Stomach (tissue), 9 donors: ENCODE results near the gene WNT9B. TPM values are rescaled to one million over a fixed set of nuclear protein-coding genes. Genes with fewer than 3 reads are reported as not detected.

ENCODE experiments used
- DNase-seq, 2 donors: peaks; one replicate each; pipeline versions ENCODE4 v3.0.0 to v3.0.0-alpha.2; 2013 to 2019
- H3K27ac ChIP-seq, 5 donors: fragments of 200-600 bp in 4 of 5; sonication (generic) in 4 of 5; one replicate each; pipeline ENCODE4 v1.5.1; 2013 to 2019; ENCODE audit warnings: mild to moderate bottlenecking in 1 of 5, moderate library complexity in 1 of 5
- H3K27me3 ChIP-seq, 3 donors: fragments of 200-600 bp; sonication (generic); one replicate each; pipeline ENCODE4 v1.5.1; 2017 to 2019; ENCODE audit warnings: mixed run types in 1 of 3
- H3K36me3 ChIP-seq, 4 donors: fragments of 200-600 bp; sonication (generic); 1 replicate in 3 of 4; 2 replicates in 1 of 4; pipeline ENCODE4 v1.5.1; 2016 to 2019
- H3K4me1 ChIP-seq, 4 donors: fragments of 200-600 bp; sonication (generic); one replicate each; pipeline ENCODE4 v1.5.1; 2016 to 2019
- H3K4me3 ChIP-seq, 4 donors: fragments of 200-600 bp; sonication (generic) in 3 of 4; one replicate each; pipeline ENCODE4 v1.5.1; 2016 to 2019; ENCODE audit warnings: mild to moderate bottlenecking in 1 of 4
- H3K9me3 ChIP-seq, 4 donors: fragments of 200-600 bp; sonication (generic); one replicate each; pipeline ENCODE4 v1.5.1; 2016 to 2019
- EP300 ChIP-seq: sonication (generic); formaldehyde crosslinking; IDR thresholded peaks from one replicate; pipeline ENCODE4 v1.6.1; 2017; ENCODE audit warnings: antibody characterized with exemption
- POLR2A ChIP-seq, 4 donors: fragments of 450-650 bp; IDR thresholded peaks; one replicate each; pipeline ENCODE4 v1.6.1; 2016; ENCODE audit warnings: antibody characterized with exemption in 4 of 4, control low read depth in 2 of 4, mild to moderate bottlenecking in 1 of 4, moderate library complexity in 1 of 4
- POLR2AphosphoS5 ChIP-seq, 3 donors: sonication (generic); formaldehyde crosslinking; IDR thresholded peaks; one replicate each; pipeline ENCODE4 v1.6.1; 2016; ENCODE audit warnings: antibody characterized with exemption in 3 of 3
- WGBS, 5 donors: extraction: QIAGEN DNeasy Blood & Tissue Kit in 3 of 5; methylation state at CpG; one replicate each; pipeline versions ENCODE4 v1.1.5 to v1.1.7; 2013 to 2018; 5-methylcytosine and 5-hydroxymethylcytosine counted together
- intact Hi-C: fragments of 100-400 bp; cut with DNase I; formaldehyde crosslinking; loops from one replicate; pipeline ENCODE4 v1.15.1; 2023; ENCODE audit warnings: low total_unique reads
- polyA plus RNA-seq, 3 donors: library from polyadenylated mRNA; stranded (reverse); fragments of 200-250 nt; gene quantifications; one replicate each; pipeline ENCODE4 v1.2.3, GENCODE V29; 2013
- total RNA-seq, 5 donors: library from RNA; depleted of rRNA; stranded (reverse); fragments of >200 nt; gene quantifications; one replicate each; pipeline versions ENCODE4 v1.1.0 to v1.2.3, GENCODE V29; 2014 to 2016
- TF ChIP-seq, protein P1 (sequence below), 7 experiments: fragments of 450-650 bp in 4 of 7; fragments of 200-600 bp in 3 of 7; sonication (generic) in 3 of 7; IDR thresholded peaks; one replicate each; pipeline ENCODE4 v1.5.1; 2016 to 2019; ENCODE audit warnings: antibody characterized with exemption in 7 of 7, control low read depth in 2 of 7, mild to moderate bottlenecking in 1 of 7
- donor health status: healthy with polysubstance abuse.
- donor health status: Bipolar disorder and iron deficiency.
- donor health status: healthy.

The WNT9B gene
- total and polyA plus RNA-seq, 8 donors: 0.05 TPM; not detected in 7

DNA sequence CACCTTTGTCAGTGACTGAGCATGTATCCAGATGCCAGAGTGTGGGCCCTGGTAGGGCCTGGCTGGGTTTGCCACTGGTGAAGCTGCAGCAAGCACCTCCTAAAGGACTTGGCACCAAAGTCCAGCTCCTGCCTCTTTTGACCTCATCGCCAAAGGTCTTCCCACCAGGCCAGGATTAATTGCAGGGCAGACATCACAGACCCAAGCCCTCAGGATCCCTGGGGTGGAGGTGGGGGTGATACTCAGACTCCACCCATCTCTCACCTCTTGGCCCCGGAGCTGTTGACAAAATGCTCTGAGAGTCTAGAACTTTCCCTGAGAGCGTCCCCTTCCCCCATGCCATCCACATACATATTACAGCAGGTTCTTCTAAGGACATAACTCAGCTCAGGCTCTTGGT, 37.5 kb upstream of the WNT9B start:
- intact Hi-C loops: no loop called here
- TF ChIP-seq POLR2AphosphoS5 (IDR thresholded peaks at IDR 0.05): no peak
- no peak for TF ChIP-seq POLR2A (IDR thresholded peaks at IDR 0.05)
- TF ChIP-seq, protein P1, sequence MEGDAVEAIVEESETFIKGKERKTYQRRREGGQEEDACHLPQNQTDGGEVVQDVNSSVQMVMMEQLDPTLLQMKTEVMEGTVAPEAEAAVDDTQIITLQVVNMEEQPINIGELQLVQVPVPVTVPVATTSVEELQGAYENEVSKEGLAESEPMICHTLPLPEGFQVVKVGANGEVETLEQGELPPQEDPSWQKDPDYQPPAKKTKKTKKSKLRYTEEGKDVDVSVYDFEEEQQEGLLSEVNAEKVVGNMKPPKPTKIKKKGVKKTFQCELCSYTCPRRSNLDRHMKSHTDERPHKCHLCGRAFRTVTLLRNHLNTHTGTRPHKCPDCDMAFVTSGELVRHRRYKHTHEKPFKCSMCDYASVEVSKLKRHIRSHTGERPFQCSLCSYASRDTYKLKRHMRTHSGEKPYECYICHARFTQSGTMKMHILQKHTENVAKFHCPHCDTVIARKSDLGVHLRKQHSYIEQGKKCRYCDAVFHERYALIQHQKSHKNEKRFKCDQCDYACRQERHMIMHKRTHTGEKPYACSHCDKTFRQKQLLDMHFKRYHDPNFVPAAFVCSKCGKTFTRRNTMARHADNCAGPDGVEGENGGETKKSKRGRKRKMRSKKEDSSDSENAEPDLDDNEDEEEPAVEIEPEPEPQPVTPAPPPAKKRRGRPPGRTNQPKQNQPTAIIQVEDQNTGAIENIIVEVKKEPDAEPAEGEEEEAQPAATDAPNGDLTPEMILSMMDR (IDR thresholded peaks at IDR 0.05): no peak
- TF ChIP-seq EP300: no peak

DNA sequence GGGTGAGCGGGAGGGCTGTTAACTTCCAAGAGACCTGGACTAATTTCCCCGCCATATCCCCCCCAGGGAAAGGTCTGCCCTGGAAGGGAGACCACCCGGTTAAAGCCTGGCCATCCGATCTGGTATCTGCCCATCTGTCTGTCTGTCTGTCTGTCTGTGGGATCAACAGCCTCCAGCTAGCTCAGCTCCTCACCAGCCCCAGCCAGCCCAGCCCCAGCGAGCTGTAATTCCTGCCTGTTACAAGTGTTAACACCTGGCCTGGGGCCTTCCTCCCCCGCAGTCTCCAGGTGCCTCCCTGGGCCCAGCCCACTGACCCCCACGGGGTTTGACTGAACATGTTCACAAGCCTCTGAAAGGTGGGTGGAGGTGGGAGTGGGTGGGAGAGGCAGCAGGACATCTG, 36.9 kb upstream of the WNT9B start:
- H3K4me3 ChIP-seq: no peak overlapping the region
- WGBS, 5 donors: 40 to 57% (median 46%) methylated on average over 7 of the region's 7 CpGs
- peaks cover 13 to 23% (median 15%) of the 10 kb centered on the region in 4 donors for H3K4me1 ChIP-seq
- no peaks in the 10 kb centered on the region for H3K9me3 ChIP-seq
- intact Hi-C loops: no loop called here
- no peaks in the 10 kb centered on the region for H3K36me3 ChIP-seq
- DNase-seq: no peak
- peaks cover 16 to 82% (median 60%) of the 10 kb centered on the region in 3 donors for H3K27me3 ChIP-seq
- no peak for TF ChIP-seq EP300
- no peak for TF ChIP-seq POLR2A (IDR thresholded peaks at IDR 0.05)
- TF ChIP-seq, protein P1 (IDR thresholded peaks at IDR 0.05): no peak
- TF ChIP-seq POLR2AphosphoS5 (IDR thresholded peaks at IDR 0.05): no peak
- no peak overlapping the region for H3K27ac ChIP-seq

More for the DNA sequence above, 37.5 kb upstream of the WNT9B start:
- Histone ChIP-seq H3K4me3 (no peak overlapping the region), H3K36me3 (no peaks in the 10 kb centered on the region), H3K9me3 (no peaks in the 10 kb centered on the region), H3K27ac (no peak overlapping the region), H3K27me3 (peaks cover 11 to 76% (median 55%) of the 10 kb centered on the region in 3 donors), H3K4me1 (peaks cover 8 to 17% (median 10%) of the 10 kb centered on the region in 4 donors)
- no peak for DNase-seq
- 54 to 68% (median 61%) methylated on average over 3 of the region's 3 CpGs for WGBS, 5 donors

DNA sequence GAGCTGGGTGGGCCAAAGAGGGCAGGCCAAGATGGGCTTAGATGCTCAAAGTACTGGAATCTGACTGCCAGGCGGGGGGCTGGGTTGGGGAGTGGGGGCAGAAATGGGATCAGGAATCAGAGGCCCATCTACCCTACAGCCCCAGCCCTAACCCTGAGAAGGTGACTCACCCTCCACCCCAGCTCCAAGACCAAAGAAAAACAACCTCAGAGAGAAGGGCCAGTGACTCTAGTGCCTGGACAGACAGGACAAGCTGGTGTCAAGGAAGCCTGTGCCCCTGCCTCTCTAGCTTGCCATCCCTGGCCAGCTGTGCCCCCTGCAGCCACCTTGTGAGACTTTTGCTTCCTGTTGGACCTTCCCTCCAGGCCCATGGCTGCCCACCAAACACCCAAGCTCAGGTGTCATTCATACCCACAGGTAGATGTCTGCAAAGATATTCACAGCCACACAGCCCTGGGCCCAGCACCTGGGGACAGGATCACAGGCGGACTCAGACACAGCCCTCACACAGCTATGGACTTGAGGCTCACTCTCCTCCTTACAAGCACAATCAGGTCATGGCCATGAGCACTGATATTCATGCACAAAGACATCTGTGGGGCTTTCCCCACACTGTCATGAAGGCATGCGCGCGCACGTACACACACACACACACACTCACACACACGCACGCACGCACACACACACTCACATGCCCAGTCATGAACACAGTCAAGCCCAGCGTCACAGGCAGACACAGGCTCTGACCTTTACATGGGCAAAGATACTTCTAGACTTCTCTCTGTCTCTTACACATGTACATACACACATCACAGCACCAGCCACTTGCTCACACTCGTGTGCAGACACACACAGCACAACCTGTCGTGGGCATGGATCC, 35.7 kb upstream of the WNT9B start:
- TF ChIP-seq, protein P1 (IDR thresholded peaks at IDR 0.05): no peak
- TF ChIP-seq POLR2AphosphoS5 (IDR thresholded peaks at IDR 0.05): no peak
- TF ChIP-seq POLR2A (IDR thresholded peaks at IDR 0.05): no peak
- TF ChIP-seq EP300: no peak
- H3K27me3 ChIP-seq: peaks cover 22 to 93% (median 73%) of the 10 kb centered on the region in 3 donors
- DNase-seq: no peak
- H3K4me1 ChIP-seq: peaks cover 15 to 27% (median 21%) of the 10 kb centered on the region in 4 donors
- H3K4me3 ChIP-seq: no peak overlapping the region
- H3K27ac ChIP-seq: no peak overlapping the region
- WGBS, 5 donors: 67 to 87% (median 85%) methylated on average over 11 to 12 of the region's 12 CpGs
- H3K9me3 ChIP-seq: no peaks in the 10 kb centered on the region
- intact Hi-C loops: no loop called here
- H3K36me3 ChIP-seq: no peaks in the 10 kb centered on the region

DNA sequence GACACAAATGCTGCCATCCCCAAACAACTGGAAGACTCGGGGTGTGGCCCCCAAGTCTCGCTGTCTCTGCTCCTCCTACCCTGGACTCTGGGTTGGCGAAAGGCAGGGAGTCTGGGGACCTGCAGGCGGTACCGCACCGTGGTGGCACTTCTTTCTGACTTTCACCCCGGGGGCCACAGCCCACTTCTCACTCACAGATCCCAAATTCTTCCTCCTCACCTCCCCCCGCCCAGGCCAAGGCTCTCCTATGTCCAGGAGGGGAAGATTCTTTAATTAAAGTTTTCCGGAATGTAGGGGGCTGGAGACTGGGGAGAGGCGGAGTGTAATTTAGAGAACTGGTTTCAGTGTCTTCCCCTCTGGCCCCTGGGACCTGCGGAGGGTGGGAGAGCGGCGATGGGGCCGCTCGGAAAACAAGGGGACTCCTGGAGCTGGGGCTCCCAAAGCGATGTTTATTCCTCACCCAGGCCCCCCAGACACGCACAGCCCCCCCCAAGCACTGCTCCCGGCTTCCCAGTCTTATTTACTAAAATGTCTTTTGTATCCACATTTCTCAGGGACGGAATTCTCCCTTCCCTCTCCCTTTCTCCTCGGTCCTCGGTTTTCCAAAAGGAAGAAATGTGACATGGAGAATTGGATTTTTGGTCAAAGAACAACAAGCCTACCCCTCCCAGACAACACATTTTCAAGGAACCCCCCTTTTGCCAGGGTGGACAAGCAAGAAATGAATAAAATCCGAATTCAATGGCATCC, 34.1 kb upstream of the WNT9B start:
- peaks cover 29 to 96% (median 85%) of the 10 kb centered on the region in 3 donors for H3K27me3 ChIP-seq
- H3K4me1 ChIP-seq: peaks cover 15 to 35% (median 25%) of the 10 kb centered on the region in 4 donors
- intact Hi-C loops: no loop called here
- H3K27ac ChIP-seq: no peak overlapping the region
- no peaks in the 10 kb centered on the region for H3K36me3 ChIP-seq
- no peak for DNase-seq
- no peak overlapping the region for H3K4me3 ChIP-seq
- no peaks in the 10 kb centered on the region for H3K9me3 ChIP-seq
- WGBS, 5 donors: 16 to 24% (median 19%) methylated on average over 19 to 22 of the region's 22 CpGs
- TF ChIP-seq POLR2A (IDR thresholded peaks at IDR 0.05) (no peak), POLR2AphosphoS5 (IDR thresholded peaks at IDR 0.05) (no peak), EP300 (no peak)
- TF ChIP-seq, protein P1 (IDR thresholded peaks at IDR 0.05): no peak
